Measurements from ENCODE around the gene TTC27. TPM values are rescaled to one million over a fixed set of nuclear protein-coding genes. Genes with fewer than 3 reads are reported as not detected.

The TTC27 gene
- polyA plus RNA-seq, 3 donors, result 4.0 to 4.8 (median 4.4) TPM

DNA sequence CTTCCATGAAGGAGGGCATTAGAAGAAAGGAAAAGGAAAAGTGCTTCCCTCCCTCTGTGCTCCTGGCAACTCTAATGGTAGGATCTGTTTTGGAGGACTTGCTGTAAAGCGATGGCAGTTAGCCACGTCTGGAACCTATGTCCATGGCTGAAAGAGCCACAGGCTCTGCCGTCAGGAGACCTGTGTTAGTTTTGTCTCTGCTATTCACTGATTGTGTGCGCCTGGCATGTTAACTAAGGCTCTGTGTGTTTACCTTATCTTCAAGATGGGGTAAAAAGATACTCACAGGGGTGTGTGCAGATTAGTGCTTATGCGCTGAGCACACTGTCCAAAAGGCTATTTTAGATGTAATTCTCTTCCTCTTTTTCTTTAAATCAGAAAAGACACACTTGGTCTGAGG is 209.1 kb downstream of the TTC27 start:
- no peaks in the 10 kb centered on the region for H4K20me1 ChIP-seq (ENCODE audit: insufficient read depth, low read length)
- no peak overlapping the region for H2AFZ ChIP-seq (ENCODE audit: insufficient read depth, low read depth, low read length, poor library complexity, severe bottlenecking)

GRCh38 chr2:32838418-32838817 is 210.6 kb downstream of the TTC27 start:
- Histone ChIP-seq H3K27me3 (ENCODE audit: control insufficient read depth in 2 of 2, insufficient read depth in 2 of 2, low read length in 2 of 2) (no peaks in the 10 kb centered on the region), H3K4me1 (ENCODE audit: control insufficient read depth in 1 of 2, insufficient read depth in 2 of 2, low read length in 2 of 2) (peaks cover 10 to 12% of the 10 kb centered on the region in 2 donors), H3K4me3 (replicated peaks in 1 of 3; ENCODE audit: low read depth in 2 of 3, low read length in 3 of 3) (no peak overlapping the region), H3K79me2 (ENCODE audit: insufficient read depth, low read length) (no peaks in the 10 kb centered on the region), H3K9me3 (replicated peaks in 1 of 2; ENCODE audit: control insufficient read depth in 1 of 2, insufficient read depth in 1 of 2, low read length in 2 of 2) (no peaks in the 10 kb centered on the region), H3K27ac (ENCODE audit: low read depth in 1 of 2, low read length in 2 of 2) (peak overlapping the region in 1 of 2 donors; percentile 20), H3K9ac (ENCODE audit: insufficient read depth, low read length, poor library complexity, severe bottlenecking) (no peak overlapping the region), H3K4me2 (replicated peaks; ENCODE audit: extremely low read depth, low read length, poor library complexity, severe bottlenecking) (no peak overlapping the region), H4K20me1 (ENCODE audit: insufficient read depth, low read length) (no peaks in the 10 kb centered on the region), H3K36me3 (replicated peaks in 1 of 2; ENCODE audit: control insufficient read depth in 1 of 2, insufficient read depth in 2 of 2, low read length in 2 of 2) (no peaks in the 10 kb centered on the region), H2AFZ (ENCODE audit: insufficient read depth, low read depth, low read length, poor library complexity, severe bottlenecking) (no peak overlapping the region)
- TF ChIP-seq CTCF (IDR thresholded peaks at IDR 0.05), result no peak
- intact Hi-C loops (cut with micrococcal nuclease), result no loop called here
- no peak overlapping the region for H3K4me3 Mint-ChIP-seq
- peak overlapping the region in 2 of 7 donors; percentile 21 to 63 for H3K27ac Mint-ChIP-seq
- H3K27me3 Mint-ChIP-seq (ENCODE audit: low read depth in 3 of 3), result no peaks in the 10 kb centered on the region
- no CpG with 5 or more reads among the region's 7 CpGs for WGBS (ENCODE audit: insufficient coverage)
- peak in 2 of 3 donors; percentile 26 to 31 for DNase-seq
- H3K9me3 Mint-ChIP-seq, result peaks cover 0 to 7% (median 2%) of the 10 kb centered on the region in 7 donors
- peaks cover 20% of the 10 kb centered on the region for H3K4me1 Mint-ChIP-seq
- no peaks in the 10 kb centered on the region for H3K36me3 Mint-ChIP-seq

More for the DNA sequence above, 209.1 kb downstream of the TTC27 start:
- Histone ChIP-seq H3K9me3 (replicated peaks in 1 of 2; ENCODE audit: control insufficient read depth in 1 of 2, insufficient read depth in 1 of 2, low read length in 2 of 2) (no peaks in the 10 kb centered on the region), H3K9ac (ENCODE audit: insufficient read depth, low read length, poor library complexity, severe bottlenecking) (no peak overlapping the region), H3K27ac (ENCODE audit: low read depth in 1 of 2, low read length in 2 of 2) (no peak overlapping the region), H3K79me2 (ENCODE audit: insufficient read depth, low read length) (no peaks in the 10 kb centered on the region), H3K4me1 (ENCODE audit: control insufficient read depth in 1 of 2, insufficient read depth in 2 of 2, low read length in 2 of 2) (peaks cover 10 to 12% of the 10 kb centered on the region in 2 donors), H3K4me2 (replicated peaks; ENCODE audit: extremely low read depth, low read length, poor library complexity, severe bottlenecking) (no peak overlapping the region), H3K4me3 (replicated peaks in 1 of 3; ENCODE audit: low read depth in 2 of 3, low read length in 3 of 3) (no peak overlapping the region), H3K27me3 (ENCODE audit: control insufficient read depth in 2 of 2, insufficient read depth in 2 of 2, low read length in 2 of 2) (no peaks in the 10 kb centered on the region), H3K36me3 (replicated peaks in 1 of 2; ENCODE audit: control insufficient read depth in 1 of 2, insufficient read depth in 2 of 2, low read length in 2 of 2) (no peaks in the 10 kb centered on the region)
- H3K9me3 Mint-ChIP-seq, result peaks cover 0 to 4% (median 0%) of the 10 kb centered on the region in 7 donors
- no peaks in the 10 kb centered on the region for H3K27me3 Mint-ChIP-seq (ENCODE audit: low read depth in 3 of 3)
- H3K27ac Mint-ChIP-seq, result no peak overlapping the region
- no peak for TF ChIP-seq CTCF (IDR thresholded peaks at IDR 0.05)
- no peak overlapping the region for H3K4me3 Mint-ChIP-seq
- H3K4me1 Mint-ChIP-seq, result peaks cover 20% of the 10 kb centered on the region
- WGBS (ENCODE audit: insufficient coverage), result 90% methylated on average over 4 of the region's 5 CpGs
- H3K36me3 Mint-ChIP-seq, result no peaks in the 10 kb centered on the region
- intact Hi-C loops (cut with micrococcal nuclease), result no loop called here
- no peak for DNase-seq
